ENCODE data around the gene COPS2. TPM values are rescaled to one million over a fixed set of nuclear protein-coding genes. Genes with fewer than 3 reads are reported as not detected.

Gene COPS2
- total and polyA plus RNA-seq, 9 of the 15 experiments (the other 6 are each of a cell fraction or from before 2014, with no cell fraction given), result 66.4 to 154 (median 117) TPM

DNA sequence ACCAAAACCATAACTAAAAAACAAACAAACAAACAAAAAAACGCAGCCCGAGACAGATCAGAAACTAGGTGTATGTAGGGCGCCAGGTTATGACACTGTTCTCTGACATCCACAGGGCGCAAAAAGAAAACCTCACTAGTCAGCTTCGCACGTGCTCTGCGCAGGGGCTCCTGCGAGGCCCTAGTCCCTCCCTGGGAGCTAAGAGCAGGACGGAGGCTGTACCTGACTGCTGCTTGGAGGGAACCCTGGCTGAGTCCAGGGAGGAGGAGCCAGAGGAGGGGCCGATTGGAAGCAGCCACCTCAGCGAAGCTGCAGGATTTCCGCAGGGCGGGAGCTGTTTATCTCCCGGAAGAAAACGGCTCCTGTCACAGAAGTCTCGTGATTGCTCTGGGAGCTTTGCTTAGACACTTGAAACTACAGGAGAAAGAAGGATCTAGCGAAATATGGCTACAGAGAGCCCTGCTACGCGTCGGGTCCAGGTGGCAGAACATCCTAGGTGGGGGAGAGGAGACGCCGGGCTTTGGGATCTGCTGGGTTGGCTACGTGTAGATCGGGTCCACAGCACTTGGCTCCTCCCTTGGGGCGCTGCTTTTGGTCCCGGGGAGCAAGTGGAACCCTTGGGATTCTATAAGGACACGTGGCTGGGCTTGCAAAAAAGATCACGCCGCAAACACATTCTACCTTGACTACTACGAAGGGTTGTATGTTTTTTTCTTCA, 14.6 kb upstream of the COPS2 start, which contains the start of gene GALK2 (continued):
- TF ChIP-seq E2F4 (CRISPR knock-in tag; IDR thresholded peaks at IDR 0.05; ENCODE audit: low read depth) (no peak), ZEB2 (IDR thresholded peaks at IDR 0.05) (no peak), ZNF76 (CRISPR knock-in tag; IDR thresholded peaks at IDR 0.05; ENCODE audit: borderline replicate concordance) (no peak), SRF (CRISPR knock-in tag; IDR thresholded peaks at IDR 0.05) (peak in 1 of 2 experiments; percentile 92; a peak in 2 of 4 replicates), FOXJ3 (CRISPR knock-in tag; IDR thresholded peaks at IDR 0.05) (no peak), TEAD1 (CRISPR knock-in tag; IDR thresholded peaks at IDR 0.05) (peak; percentile 42 to 64; a peak in 2 of 4 replicates), ZNF780A (CRISPR knock-in tag; IDR thresholded peaks at IDR 0.05) (no peak), NR1H2 (CRISPR knock-in tag; IDR thresholded peaks at IDR 0.05) (no peak), RFX5 (IDR thresholded peaks at IDR 0.05; ENCODE audit: low read depth, low read length) (no peak), SOX6 (IDR thresholded peaks at IDR 0.05) (peak; percentile 68; the same call in 1 of the 2 replicates), ZNF217 (CRISPR knock-in tag; IDR thresholded peaks at IDR 0.05) (no peak)
- TF ChIP-seq, protein P1, sequence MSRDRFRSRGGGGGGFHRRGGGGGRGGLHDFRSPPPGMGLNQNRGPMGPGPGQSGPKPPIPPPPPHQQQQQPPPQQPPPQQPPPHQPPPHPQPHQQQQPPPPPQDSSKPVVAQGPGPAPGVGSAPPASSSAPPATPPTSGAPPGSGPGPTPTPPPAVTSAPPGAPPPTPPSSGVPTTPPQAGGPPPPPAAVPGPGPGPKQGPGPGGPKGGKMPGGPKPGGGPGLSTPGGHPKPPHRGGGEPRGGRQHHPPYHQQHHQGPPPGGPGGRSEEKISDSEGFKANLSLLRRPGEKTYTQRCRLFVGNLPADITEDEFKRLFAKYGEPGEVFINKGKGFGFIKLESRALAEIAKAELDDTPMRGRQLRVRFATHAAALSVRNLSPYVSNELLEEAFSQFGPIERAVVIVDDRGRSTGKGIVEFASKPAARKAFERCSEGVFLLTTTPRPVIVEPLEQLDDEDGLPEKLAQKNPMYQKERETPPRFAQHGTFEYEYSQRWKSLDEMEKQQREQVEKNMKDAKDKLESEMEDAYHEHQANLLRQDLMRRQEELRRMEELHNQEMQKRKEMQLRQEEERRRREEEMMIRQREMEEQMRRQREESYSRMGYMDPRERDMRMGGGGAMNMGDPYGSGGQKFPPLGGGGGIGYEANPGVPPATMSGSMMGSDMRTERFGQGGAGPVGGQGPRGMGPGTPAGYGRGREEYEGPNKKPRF (IDR thresholded peaks at IDR 0.05; ENCODE audit: low read depth, low read length), result no peak
- TF ChIP-seq, protein P2, sequence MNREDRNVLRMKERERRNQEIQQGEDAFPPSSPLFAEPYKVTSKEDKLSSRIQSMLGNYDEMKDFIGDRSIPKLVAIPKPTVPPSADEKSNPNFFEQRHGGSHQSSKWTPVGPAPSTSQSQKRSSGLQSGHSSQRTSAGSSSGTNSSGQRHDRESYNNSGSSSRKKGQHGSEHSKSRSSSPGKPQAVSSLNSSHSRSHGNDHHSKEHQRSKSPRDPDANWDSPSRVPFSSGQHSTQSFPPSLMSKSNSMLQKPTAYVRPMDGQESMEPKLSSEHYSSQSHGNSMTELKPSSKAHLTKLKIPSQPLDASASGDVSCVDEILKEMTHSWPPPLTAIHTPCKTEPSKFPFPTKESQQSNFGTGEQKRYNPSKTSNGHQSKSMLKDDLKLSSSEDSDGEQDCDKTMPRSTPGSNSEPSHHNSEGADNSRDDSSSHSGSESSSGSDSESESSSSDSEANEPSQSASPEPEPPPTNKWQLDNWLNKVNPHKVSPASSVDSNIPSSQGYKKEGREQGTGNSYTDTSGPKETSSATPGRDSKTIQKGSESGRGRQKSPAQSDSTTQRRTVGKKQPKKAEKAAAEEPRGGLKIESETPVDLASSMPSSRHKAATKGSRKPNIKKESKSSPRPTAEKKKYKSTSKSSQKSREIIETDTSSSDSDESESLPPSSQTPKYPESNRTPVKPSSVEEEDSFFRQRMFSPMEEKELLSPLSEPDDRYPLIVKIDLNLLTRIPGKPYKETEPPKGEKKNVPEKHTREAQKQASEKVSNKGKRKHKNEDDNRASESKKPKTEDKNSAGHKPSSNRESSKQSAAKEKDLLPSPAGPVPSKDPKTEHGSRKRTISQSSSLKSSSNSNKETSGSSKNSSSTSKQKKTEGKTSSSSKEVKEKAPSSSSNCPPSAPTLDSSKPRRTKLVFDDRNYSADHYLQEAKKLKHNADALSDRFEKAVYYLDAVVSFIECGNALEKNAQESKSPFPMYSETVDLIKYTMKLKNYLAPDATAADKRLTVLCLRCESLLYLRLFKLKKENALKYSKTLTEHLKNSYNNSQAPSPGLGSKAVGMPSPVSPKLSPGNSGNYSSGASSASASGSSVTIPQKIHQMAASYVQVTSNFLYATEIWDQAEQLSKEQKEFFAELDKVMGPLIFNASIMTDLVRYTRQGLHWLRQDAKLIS (CRISPR knock-in tag; IDR thresholded peaks at IDR 0.05), result peak; percentile 81; the same call in 1 of the 2 replicates
- TF ChIP-seq, protein P3, sequence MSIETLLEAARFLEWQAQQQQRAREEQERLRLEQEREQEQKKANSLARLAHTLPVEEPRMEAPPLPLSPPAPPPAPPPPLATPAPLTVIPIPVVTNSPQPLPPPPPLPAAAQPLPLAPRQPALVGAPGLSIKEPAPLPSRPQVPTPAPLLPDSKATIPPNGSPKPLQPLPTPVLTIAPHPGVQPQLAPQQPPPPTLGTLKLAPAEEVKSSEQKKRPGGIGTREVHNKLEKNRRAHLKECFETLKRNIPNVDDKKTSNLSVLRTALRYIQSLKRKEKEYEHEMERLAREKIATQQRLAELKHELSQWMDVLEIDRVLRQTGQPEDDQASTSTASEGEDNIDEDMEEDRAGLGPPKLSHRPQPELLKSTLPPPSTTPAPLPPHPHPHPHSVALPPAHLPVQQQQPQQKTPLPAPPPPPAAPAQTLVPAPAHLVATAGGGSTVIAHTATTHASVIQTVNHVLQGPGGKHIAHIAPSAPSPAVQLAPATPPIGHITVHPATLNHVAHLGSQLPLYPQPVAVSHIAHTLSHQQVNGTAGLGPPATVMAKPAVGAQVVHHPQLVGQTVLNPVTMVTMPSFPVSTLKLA (conservative IDR thresholded peaks at IDR 0.05), result peak; percentile 94 to 97
- TF ChIP-seq, protein P4, sequence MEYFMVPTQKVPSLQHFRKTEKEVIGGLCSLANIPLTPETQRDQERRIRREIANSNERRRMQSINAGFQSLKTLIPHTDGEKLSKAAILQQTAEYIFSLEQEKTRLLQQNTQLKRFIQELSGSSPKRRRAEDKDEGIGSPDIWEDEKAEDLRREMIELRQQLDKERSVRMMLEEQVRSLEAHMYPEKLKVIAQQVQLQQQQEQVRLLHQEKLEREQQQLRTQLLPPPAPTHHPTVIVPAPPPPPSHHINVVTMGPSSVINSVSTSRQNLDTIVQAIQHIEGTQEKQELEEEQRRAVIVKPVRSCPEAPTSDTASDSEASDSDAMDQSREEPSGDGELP (CRISPR knock-in tag; IDR thresholded peaks at IDR 0.05; ENCODE audit: borderline replicate concordance), result peak; percentile 87
